GM18870 (cell line): ENCODE data around the gene FOXN3.
A peak's percentile ranks its signal among the peaks of the same experiment; 100 is the strongest.

Source experiments
- ATAC-seq: cut with Tn5 transposase; IDR thresholded peaks from one replicate; pipeline ENCODE4 v1.9.1; 2021; ENCODE audit warnings: moderate library complexity; ENCODE audit not compliant: unreplicated experiment

Gene FOXN3, protein sequence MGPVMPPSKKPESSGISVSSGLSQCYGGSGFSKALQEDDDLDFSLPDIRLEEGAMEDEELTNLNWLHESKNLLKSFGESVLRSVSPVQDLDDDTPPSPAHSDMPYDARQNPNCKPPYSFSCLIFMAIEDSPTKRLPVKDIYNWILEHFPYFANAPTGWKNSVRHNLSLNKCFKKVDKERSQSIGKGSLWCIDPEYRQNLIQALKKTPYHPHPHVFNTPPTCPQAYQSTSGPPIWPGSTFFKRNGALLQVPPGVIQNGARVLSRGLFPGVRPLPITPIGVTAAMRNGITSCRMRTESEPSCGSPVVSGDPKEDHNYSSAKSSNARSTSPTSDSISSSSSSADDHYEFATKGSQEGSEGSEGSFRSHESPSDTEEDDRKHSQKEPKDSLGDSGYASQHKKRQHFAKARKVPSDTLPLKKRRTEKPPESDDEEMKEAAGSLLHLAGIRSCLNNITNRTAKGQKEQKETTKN

DNA sequence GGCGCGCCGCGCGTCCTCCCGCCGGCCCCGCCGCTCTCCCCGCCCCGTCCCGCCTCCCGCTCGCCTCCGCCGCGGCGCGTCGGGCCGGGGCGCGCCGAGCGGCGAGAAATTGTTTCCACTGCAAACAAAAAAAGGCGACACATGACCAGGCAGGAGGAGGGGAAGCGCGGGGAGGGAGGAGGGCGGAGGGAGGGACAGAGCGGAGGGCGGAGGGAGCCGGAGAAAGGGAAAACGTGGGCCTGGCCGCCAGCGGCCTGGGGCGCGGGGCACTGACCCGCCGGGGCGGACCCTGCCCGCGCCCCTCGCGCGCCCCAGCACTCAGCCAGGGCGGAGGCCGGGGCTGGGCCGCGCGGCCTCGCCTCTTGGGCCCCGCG lies at the start of gene FOXN3:
Gene FOXN3, minus strand, starts transcription at position 143 of the 374 bp plus-strand sequence. CDS start 4,757 bp downstream, outside the sequence.
- ATAC-seq = no peak

DNA sequence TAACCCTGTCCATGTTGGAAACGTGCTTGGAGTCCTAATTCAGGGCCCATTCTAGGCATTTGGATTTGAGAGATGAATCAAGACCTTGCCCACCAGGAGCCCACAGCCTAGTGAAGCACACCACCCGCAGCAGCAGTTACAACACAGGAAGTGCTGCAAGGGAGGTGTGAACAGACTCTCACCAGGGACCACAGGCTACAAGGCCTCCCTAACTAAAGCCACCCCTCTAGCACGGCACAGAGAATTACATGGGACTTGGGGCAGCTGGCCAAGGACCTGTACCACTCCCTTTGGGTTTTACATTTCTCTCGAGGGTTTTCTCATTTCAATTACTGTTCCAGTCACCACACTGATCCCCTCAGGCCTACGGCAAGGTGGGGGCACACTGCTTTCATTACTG lies 49.5 kb upstream of the FOXN3 start:
- ATAC-seq = no peak

DNA sequence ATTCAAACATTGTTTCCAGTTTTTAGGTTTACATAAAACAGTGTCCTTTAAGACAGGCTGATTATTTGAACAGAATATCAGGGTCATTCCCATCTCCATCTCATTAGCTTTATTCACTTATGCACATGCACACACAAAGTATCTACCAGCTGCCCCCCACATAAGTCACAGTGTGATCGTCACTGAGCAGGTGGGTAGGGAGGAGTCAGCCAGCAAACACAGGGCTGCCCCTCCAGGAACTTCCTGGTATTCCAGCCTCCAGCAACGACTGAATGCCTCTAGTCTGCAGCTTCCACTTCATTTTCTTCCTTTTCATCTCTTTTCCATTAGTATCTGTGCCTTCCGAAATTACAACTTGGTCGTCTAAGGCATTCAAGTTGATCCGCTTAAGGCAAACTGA lies 48.8 kb upstream of the FOXN3 start:
- ATAC-seq = no peak

DNA sequence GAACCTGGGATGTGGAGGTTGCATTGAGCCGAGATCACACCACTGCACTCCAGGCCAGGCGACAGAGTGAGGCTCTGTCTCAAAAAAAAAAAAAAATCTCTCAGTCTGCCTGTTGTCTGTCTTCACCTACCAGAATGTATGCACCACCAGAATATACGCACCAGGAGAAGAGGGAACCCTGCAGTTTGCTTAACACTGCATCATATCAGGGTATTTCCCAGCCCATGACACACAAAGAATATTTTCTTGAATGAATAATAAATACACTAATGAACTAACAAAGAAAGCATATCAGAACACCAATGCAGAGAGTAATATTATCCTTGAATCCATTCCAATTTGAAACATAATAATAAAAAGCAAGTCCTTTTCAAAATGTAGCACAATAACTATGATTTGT lies 44.2 kb upstream of the FOXN3 start:
- no peak for ATAC-seq

DNA sequence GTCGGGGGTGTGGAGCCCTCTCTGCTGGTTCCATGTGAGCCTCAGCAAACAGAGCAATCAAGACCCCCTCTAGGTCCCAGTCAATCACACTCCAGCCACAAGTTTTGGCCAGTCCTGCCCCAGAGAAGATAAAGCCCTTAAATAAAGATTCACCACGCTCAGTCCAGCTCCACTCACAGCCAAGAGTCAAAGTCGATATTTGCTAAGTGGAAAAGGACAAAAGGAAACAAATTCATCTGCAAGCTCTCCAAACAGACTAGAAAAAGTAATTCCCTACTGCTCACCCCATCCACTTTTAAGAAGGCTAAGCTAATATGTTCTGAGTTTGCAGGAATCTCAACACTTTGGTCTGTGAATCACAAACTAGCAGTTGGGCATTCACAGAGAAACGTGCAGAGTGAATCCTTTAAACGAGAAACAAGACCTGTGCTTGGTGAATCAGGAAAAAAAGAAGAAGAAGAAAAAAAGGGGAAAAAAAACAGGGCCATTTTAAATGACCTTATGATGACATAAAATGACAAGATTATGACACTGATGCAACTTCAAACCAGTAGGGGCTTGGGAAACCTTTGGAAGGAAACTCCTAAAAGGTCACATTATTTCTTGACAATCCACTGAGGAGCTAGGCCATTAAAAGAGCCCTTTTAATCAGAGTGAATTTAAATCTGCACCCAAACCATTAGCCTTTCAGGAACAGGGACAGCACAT lies 41.8 kb upstream of the FOXN3 start:
- no peak for ATAC-seq

DNA sequence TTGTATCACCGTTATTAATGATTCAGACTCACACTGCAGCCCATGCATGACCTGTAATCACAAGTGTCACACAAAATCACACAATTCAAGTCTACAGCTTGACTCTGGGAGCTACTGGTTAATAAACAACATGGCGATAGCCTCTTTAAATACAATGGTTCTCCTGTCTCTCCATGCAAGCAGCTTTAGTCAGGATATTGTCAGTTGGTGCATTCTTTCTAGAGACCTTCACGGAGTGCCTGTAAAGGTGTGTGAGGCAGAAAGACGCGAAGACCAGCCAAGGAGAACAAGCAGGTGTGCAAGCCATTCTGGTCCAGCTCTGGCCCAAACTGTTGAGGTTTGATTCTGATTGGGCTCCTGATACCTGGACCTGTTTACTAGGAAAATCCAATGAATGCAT lies 40.0 kb upstream of the FOXN3 start:
- no peak for ATAC-seq

DNA sequence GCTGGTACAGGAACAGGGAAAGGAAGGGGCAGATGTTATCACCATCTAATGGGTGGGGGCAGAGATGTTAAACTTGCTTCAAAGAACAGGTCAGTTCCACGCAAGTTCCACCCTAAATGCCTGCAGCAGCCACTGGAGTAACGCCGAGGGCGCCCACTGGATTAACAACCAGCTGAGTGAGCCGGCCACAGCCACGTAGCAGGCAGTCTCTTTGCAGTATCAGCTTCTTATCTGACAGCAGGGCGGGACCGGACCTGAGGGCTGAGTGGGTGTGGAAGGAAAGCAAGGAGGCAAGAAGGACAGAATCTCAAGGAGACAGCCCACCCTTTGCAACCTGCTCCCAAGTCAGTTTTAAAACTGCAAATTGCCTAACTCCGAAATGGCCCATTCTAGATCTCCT lies 38.4 kb upstream of the FOXN3 start:
- no peak for ATAC-seq

DNA sequence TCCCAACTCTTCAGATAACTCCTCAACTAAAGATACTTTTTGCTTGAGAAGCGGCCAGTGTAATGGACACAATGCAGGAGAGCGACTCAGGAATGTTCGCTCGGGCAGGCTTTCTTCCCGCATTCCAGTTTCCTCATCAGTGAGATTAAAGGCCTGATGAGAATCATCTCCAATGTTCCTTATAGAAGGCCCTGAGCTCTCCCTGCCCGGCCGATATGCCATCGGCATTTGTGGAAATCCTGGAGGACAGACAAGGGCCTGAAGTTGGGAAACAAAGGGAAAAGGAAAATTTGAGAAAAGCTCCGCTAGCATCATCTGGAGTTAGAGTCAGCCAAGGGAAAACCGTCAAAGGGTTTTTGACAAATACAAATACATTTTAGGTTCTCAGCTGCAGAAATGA lies 38.0 kb upstream of the FOXN3 start:
- no peak for ATAC-seq

DNA sequence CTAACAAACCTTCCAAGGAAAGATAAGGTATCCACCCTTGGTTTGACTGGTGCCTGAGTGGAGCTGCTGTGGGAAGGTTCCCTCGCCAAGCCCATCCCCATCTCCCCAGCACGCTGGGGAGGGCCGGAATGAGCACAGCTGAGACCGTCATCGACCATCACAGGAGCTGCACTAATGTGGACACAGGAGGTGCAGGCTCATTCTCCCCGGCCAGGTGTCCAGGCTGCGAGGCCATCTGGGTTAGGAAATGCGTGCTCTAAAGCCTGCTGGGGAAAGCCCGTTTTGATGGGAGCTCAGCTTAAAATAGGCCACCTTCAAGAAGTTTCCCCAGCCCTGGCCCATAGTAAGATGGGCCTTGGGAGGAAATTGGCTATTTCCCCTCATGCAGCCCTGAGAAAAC lies 35.2 kb upstream of the FOXN3 start:
- ATAC-seq = no peak

DNA sequence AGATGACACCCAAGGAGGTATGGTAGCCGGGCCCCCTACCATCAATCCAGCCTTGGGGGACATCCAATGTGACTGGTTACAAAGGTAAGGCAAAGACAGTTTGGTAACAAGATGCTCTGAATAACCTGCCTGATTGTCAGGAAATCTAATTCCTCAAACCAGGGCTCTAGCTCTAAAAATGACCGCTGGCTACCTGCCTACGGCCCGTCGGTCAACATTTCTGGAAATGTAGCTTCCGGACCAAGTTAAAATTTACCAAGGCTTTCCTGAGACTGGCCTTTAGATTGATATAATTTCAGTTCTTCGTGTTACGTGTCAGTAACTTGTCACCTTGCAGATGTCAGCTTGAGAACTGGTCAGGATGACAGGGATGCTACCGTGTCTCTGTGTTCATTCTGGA lies 34.2 kb upstream of the FOXN3 start:
- no peak for ATAC-seq

DNA sequence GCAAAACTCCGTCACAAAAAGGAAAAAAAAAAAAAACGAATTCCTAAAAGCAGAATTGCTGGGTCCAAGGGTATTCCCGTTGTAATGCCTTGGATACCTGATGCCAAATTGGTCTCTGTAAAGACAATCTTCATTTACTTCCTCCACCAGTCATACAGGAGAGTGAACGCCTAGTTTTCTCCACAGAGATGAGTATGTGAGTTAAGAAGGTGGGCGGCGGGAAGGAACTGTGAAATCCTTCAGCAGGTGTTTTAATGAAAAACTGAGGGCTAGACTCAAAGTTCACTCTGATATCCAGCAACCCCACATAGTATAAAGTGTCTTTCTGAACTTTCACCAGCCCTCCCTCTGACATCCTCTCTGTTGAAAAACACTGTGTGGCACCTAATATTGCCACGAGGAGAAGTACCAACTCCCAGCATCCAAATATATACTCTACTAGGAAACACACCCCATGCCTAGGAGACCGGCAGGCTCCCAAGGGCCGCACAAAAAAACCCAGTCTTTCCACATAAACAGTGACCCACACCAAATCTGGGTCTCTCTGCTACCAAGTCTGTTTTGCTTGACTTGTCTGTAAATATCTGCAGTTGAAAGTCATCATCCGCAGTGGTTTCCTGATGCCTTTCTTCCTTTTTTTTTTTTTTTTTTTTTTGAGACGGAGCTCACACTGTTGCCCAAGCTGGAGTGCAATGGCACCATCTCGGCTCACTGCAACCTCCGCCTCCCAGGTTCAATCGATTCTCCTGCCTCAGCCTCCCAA lies 30.3 kb upstream of the FOXN3 start:
- ATAC-seq = no peak

DNA sequence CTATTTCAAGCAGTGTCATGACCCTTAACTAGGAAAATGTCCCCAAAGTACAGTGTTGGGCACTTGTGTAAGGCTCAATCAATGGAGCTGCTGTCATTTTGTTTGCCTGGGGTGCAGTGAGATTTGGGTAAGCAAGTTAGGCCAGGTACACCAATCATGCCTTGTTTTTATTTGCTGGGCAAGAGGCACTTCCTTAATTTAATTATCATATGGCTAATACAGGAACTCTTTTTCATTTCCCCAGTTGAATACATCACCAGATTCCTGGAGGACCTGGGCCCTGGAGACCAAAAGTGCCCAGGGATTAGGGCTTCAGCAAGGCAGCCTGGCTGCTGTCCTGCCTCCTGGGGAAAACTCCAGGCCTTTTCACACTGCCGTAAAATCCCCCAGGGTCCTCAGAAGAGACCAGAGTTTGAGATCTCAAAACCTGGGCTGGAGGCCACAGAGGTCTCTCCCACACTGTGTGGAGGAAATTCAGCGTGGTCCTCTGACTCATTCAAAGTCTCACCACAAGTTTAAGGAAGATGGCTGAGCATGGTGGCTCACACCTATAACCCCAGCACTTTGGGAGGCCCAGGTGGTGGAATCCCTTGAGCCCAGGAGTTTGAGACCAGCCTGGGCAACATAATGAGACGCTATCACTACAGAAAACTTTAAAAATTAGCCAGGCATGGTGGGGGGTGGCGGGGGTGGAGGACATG lies 28.4 kb upstream of the FOXN3 start:
- ATAC-seq = no peak

DNA sequence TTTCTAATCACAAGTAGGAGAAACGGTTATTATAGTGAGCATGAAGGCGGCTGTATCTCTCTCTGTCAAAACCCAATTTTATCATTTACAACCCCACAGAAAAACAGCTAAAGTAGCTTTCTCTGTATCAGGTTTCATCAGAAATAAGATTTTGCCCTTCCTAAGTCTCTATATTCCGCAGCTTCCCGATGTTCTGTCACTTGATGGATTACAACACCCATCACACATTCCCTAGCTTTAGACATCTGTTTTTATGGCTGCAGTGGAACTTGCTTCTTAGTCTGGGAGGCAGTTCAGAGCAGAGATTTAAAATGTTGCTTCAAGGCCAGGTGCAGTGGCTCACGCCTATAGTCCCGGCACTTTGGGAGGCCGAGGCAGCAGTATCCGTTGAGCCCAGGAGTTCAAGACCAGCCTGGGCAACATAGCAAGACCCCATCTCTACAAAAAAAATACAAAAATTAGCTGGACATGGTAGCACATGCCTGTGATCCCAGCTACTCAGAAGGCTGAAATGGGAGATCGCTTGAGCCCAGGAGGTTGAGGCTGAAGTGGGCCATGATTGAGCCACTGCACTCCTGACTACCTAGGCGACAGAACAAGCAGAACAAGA lies 27.6 kb upstream of the FOXN3 start:
- no peak for ATAC-seq

DNA sequence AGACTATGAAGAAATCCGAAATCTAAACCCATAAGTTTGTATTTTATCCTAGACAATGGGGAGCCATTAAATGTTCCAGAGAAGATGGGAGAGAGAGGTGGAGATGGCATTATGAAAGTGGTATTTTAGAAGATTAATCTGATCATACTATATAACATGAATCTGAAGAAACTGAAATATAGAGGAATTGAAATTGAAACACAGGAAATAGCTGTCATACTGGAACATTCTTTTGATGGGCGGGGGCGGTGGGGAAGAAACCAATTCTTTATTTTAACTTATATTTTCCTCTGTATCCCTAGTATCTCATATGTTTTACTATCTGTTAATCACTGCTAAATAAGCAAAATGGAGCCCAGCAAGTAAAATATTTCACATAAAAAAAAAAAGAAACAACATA lies 27.0 kb upstream of the FOXN3 start:
- peak; percentile 52 for ATAC-seq

DNA sequence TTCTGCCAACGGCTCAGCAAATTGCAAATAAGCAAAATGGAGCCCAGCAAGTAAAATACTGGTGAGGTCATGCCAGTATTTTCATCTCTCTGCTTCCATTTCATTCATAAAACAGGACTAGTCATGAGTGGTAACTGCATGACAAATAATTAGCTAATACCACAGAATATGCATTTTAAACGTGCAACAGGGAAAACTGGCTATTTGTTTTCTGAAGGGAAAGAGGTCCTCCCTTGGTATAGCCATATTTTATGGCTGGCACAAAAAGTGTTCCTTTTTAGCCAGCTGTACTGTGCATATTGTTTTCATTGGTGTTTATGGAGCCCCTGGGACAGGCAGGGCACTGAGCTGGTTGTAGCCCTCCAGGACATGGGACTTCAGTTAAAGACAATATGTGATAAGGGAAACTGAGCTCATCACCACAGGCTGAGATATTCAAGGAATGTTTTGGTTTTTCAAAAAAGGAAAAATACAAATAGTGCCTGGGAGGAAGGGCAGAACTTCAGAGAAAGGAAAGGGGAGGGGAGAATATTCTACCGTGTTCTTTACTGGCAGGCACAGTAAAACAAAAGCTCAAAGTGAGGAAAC lies 26.1 kb upstream of the FOXN3 start:
- no peak for ATAC-seq

DNA sequence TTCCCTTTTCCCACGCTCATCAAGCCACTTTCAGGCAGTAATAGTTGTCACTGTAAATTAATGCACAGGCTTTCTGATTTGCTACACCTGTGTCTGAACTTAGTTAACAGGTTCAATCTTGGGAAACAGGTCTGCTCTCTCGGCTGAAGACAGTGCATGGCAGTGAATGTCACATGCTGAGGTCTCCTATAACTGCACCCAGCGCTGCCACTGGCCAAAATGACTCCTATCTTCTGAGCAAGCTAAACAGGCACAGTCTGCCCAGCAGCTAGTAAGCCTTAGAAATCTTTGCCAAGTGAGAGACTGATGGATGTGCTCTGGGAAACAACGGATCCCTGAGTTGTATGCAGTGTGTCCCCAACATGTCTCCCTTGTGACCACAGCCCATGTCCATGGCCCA lies 25.2 kb upstream of the FOXN3 start:
- ATAC-seq = no peak

DNA sequence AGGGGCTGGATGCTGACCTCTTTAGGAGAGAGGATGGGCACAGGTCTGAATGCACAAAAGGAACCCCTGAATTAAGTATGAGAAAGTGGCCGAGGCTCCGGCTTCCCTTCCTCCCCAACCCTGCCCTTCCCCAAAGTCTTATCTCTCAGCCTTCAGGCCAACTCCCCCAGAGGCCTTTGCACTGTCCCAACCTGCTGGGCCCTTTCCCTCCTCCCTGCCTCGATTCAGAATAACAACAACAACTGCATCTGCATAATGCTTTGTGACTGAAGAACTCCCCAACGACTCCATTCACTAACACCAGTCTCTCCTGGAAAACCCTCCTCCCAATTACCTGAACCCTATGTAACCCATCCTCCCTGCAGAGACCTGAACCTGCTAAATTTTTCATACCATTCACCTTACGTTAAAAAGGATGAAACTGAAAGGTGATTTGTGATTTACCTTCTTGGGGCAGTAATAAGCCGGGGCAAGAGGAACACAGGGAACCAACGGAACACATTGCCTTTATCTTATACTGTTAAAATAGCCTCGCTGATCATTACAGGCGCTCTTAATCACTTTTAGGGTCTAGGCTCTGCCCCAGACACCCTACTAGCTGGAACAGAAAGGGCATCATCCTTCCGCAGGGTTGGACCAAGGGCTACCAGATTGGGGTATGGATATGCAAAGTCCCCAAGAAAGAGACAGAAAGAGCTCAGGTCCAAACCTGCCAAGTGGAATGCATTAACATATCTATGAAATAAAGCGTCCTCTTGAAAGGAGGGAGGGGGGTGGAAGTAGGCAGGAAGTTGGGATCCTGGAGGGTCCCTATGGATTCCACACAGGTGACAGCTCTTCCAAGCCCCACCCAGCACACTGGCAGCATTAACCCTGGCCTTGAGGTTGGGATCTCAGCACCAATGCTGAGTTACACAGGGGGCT lies 24.2 kb upstream of the FOXN3 start:
- no peak for ATAC-seq

DNA sequence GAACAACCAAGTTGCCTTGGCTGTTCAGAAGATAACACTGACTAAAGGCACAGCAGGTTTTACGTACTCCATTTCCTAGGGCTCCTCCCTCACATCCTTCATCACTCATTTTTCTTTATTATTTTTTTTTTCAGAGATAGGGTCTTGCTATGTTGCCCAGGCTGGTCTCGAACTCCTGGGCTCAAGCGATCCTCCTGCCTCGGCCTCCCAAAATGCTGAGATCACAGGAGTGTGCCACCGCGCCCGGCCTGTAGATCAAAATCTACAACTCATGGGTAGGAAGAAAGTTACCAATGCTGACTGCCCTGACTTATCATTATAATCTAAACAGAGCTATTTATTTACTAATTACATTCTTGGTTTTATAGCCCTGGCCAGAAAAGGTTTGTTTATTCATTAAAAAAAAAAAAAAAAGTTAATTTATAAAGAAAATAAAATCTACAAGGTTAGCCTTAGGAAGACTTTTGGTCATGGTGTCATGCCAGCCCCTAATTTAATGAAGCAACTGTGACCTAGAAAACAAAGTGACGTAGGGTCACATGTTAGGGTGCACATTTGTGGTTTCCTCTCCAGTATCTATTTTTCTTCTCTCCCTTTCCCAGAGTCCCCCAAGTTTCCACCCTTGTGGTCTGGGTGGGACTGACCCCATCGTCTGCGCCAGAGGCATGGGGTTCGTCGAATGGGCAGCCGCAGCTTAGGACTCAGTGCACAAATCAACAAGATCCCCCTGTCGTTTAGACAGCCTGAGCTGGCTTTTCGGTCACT lies 19.0 kb upstream of the FOXN3 start:
- ATAC-seq = no peak

DNA sequence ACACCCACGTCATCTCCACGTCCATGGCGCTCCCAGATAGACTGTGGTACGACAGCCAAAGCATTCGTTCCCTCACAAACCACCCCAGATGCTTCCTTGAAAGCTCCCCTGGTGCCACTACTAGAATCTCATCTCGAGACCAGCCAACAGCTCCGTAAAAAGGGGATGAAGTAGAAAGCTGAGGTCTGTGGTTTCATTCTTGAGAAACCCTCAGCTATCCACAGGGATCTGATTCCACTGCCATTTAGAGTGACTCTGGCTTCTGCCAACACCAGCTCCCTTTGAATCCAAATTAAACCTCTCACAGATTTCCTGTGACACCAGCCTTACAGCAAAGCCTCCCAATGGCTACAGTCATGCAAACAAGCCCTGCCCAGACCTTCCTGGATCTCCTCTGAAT lies 18.5 kb upstream of the FOXN3 start:
- ATAC-seq = no peak
